Measurements from ENCODE around the gene SUPT4H1. TPM values are rescaled to one million over a fixed set of nuclear protein-coding genes. Genes with fewer than 3 reads are reported as not detected.

The SUPT4H1 gene
- total and polyA plus RNA-seq, 2 donors (not counting 1 experiment from before 2014, with no cell fraction given) = 30.2 to 60.1 TPM

DNA sequence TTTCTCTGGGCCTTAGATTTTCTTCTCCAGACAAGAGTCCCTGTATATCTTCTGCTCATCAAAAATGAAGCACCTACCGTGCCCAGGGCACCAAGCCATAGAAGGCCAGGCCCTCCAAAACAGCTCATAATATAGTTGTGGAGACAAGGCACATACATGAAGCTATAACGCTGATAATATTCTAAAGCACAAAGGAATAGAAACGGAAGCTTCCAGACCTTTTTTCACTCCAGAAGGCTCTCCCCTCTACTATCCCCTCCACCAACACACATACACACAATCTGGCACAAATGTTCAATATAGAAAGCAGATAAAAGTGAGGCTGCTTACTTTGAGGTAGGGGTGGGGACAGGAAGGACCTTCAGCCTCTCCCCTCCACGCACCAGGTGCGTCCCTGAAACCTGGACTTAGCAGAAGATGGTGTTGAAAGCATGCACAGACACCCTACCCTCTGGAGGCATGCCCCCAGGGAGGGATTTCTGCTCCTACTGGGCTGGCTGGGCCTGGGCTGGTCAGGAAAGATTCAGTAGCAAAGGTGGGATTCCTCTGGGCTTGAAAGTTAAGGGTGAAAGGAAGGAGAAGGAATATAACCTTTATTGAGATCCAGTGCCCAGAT is 14.1 kb upstream of the SUPT4H1 start:
- H3K79me2 ChIP-seq (ENCODE audit: control insufficient read depth, insufficient read depth, low read length) = no peaks in the 10 kb centered on the region
- no peak overlapping the region for H3K4me3 Mint-ChIP-seq
- TF ChIP-seq, protein P1, sequence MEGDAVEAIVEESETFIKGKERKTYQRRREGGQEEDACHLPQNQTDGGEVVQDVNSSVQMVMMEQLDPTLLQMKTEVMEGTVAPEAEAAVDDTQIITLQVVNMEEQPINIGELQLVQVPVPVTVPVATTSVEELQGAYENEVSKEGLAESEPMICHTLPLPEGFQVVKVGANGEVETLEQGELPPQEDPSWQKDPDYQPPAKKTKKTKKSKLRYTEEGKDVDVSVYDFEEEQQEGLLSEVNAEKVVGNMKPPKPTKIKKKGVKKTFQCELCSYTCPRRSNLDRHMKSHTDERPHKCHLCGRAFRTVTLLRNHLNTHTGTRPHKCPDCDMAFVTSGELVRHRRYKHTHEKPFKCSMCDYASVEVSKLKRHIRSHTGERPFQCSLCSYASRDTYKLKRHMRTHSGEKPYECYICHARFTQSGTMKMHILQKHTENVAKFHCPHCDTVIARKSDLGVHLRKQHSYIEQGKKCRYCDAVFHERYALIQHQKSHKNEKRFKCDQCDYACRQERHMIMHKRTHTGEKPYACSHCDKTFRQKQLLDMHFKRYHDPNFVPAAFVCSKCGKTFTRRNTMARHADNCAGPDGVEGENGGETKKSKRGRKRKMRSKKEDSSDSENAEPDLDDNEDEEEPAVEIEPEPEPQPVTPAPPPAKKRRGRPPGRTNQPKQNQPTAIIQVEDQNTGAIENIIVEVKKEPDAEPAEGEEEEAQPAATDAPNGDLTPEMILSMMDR (IDR thresholded peaks at IDR 0.05) = no peak
- no peak for TF ChIP-seq EZH2 (IDR thresholded peaks at IDR 0.05; ENCODE audit: borderline replicate concordance, insufficient read depth, low read depth, low read length, poor library complexity, severe bottlenecking)
- no peak overlapping the region for H3K27ac Mint-ChIP-seq
- no peaks in the 10 kb centered on the region for H3K9me3 Mint-ChIP-seq (ENCODE audit: insufficient read depth)
- H2AFZ ChIP-seq (ENCODE audit: insufficient read depth, low read depth, low read length, poor library complexity, severe bottlenecking) = no peak overlapping the region
- H4K20me1 ChIP-seq (ENCODE audit: control insufficient read depth, insufficient read depth, low read length, poor library complexity, severe bottlenecking) = no peaks in the 10 kb centered on the region
- ATAC-seq (ENCODE audit: low read depth) = no peak
- no peaks in the 10 kb centered on the region for H3K9me3 ChIP-seq (ENCODE audit: control extremely low read depth in 1 of 3, control insufficient read depth in 2 of 3, insufficient read depth in 1 of 3, low read length in 2 of 3)
- CTCF ChIA-PET = interaction anchor here (1.2 to 9.3 kb wide), 2 partner anchors 49 to 52 kb away, joined by 4 to 65 read pairs; partner anchors contain the start of gene RNF43
- H3K27ac ChIP-seq (ENCODE audit: low read length in 2 of 2) = no peak overlapping the region
- no peak overlapping the region for H3K4me3 ChIP-seq (ENCODE audit: control extremely low read depth in 1 of 5, extremely low read depth in 1 of 5, insufficient read depth in 1 of 5, low read depth in 2 of 5, low read length in 4 of 5)
- no peak overlapping the region for H3K4me2 ChIP-seq (replicated peaks; ENCODE audit: low read depth, low read length, poor library complexity, severe bottlenecking)
- DNase-seq = no peak
- H3K27me3 Mint-ChIP-seq = no peaks in the 10 kb centered on the region
- 75% methylated on average over 4 of the region's 5 CpGs for WGBS (ENCODE audit: insufficient coverage)
- no peak overlapping the region for H3K9ac ChIP-seq (ENCODE audit: low read length)
- POLR2A ChIA-PET = interaction anchor here (0.9 kb wide), 1 partner anchor 42 kb away, joined by 4 read pairs; no protein-coding TSS in a partner anchor
- peaks cover 15 to 25% of the 10 kb centered on the region in 2 donors for H3K4me1 ChIP-seq (ENCODE audit: control insufficient read depth in 2 of 2, insufficient read depth in 2 of 2, low read length in 2 of 2)
- H3K4me1 Mint-ChIP-seq = peaks cover 22% of the 10 kb centered on the region
- intact Hi-C loops (cut with micrococcal nuclease) = no loop called here
- no peaks in the 10 kb centered on the region for H3K27me3 ChIP-seq (replicated peaks in 1 of 4; ENCODE audit: control extremely low read depth in 1 of 4, control insufficient read depth in 3 of 4, insufficient read depth in 4 of 4, low read length in 3 of 4)
- no peaks in the 10 kb centered on the region for H3K36me3 ChIP-seq (replicated peaks in 1 of 2; ENCODE audit: control extremely low read depth in 1 of 2, control insufficient read depth in 1 of 2, extremely low read depth in 1 of 2, insufficient read depth in 2 of 2, low read length in 1 of 2)

DNA sequence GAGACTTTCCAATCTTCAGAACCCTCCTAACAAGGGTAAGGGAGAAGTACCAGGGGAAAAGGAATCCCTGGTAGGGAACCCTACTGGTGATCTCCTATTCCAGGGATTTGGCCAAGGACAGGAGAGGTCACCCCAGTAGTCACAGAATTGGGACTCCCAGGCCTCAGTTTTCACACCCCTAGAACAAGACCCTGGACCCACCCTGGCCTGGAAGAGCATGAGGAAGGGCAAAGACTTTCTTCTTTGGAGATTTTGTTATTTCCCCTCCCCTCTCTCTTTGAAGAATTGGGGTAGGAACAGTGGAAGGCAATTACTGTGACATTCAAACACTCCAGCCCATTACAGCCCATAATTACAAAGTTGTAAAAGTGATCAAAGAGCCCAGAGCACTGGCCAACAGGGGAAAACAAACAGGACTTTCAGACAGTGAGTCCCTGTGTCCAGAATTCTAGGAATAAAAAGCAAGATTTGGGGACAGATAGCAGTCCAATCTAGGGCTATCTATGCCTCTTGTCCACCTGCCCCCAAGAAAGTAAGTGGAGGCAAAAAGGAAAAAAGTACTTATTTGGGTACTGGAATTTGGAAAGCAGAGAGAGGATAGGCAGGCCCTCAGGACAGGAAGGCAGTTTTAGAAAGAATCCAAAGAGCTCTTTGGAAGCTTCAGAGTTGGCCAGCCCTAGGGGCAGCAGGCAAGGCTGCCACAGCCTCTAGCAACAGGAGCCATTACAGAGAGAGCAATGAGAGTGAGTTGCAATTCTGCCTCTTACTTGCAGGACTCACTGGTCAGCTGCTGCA is 13.4 kb upstream of the SUPT4H1 start:
- intact Hi-C loops (cut with micrococcal nuclease) = no loop called here
- Mint-ChIP-seq H3K27me3 (no peaks in the 10 kb centered on the region), H3K9me3 (ENCODE audit: insufficient read depth) (no peaks in the 10 kb centered on the region), H3K4me1 (peaks cover 15% of the 10 kb centered on the region), H3K27ac (no peak overlapping the region), H3K4me3 (no peak overlapping the region)
- Histone ChIP-seq H3K4me2 (replicated peaks; ENCODE audit: low read depth, low read length, poor library complexity, severe bottlenecking) (no peak overlapping the region), H3K36me3 (replicated peaks in 1 of 2; ENCODE audit: control extremely low read depth in 1 of 2, control insufficient read depth in 1 of 2, extremely low read depth in 1 of 2, insufficient read depth in 2 of 2, low read length in 1 of 2) (no peaks in the 10 kb centered on the region), H3K79me2 (ENCODE audit: control insufficient read depth, insufficient read depth, low read length) (no peaks in the 10 kb centered on the region), H3K4me1 (ENCODE audit: control insufficient read depth in 2 of 2, insufficient read depth in 2 of 2, low read length in 2 of 2) (peaks cover 13 to 18% of the 10 kb centered on the region in 2 donors), H3K9me3 (ENCODE audit: control extremely low read depth in 1 of 3, control insufficient read depth in 2 of 3, insufficient read depth in 1 of 3, low read length in 2 of 3) (no peaks in the 10 kb centered on the region), H3K27ac (ENCODE audit: low read length in 2 of 2) (no peak overlapping the region), H4K20me1 (ENCODE audit: control insufficient read depth, insufficient read depth, low read length, poor library complexity, severe bottlenecking) (no peaks in the 10 kb centered on the region), H3K4me3 (ENCODE audit: control extremely low read depth in 1 of 5, extremely low read depth in 1 of 5, insufficient read depth in 1 of 5, low read depth in 2 of 5, low read length in 4 of 5) (no peak overlapping the region), H3K27me3 (replicated peaks in 1 of 4; ENCODE audit: control extremely low read depth in 1 of 4, control insufficient read depth in 3 of 4, insufficient read depth in 4 of 4, low read length in 3 of 4) (no peaks in the 10 kb centered on the region), H2AFZ (ENCODE audit: insufficient read depth, low read depth, low read length, poor library complexity, severe bottlenecking) (no peak overlapping the region), H3K9ac (ENCODE audit: low read length) (no peak overlapping the region)
- ChIA-PET CTCF (interaction anchor here (1.2 kb wide), 1 partner anchor 52 kb away, joined by 4 read pairs; the partner anchor contains the start of gene RNF43), POLR2A (interaction anchor here (0.9 kb wide), 1 partner anchor 42 kb away, joined by 4 read pairs; no protein-coding TSS in a partner anchor)
- TF ChIP-seq, protein P1 (IDR thresholded peaks at IDR 0.05) = no peak
- no peak for TF ChIP-seq EZH2 (IDR thresholded peaks at IDR 0.05; ENCODE audit: borderline replicate concordance, insufficient read depth, low read depth, low read length, poor library complexity, severe bottlenecking)
- ATAC-seq (ENCODE audit: low read depth) = no peak
- DNase-seq = no peak
